Stimulated activated CD8-positive, alpha-beta memory T cell treated with anti-CD3 and anti-CD28 coated beads, Interleukin-4, amount 100 ng/mL, for 48 hours (primary cell): ENCODE results near the gene ANTKMT.

Experiments
- DNase-seq: peaks from one replicate; pipeline ENCODE4 v3.0.0-alpha.2; 2020

The ANTKMT gene, protein sequence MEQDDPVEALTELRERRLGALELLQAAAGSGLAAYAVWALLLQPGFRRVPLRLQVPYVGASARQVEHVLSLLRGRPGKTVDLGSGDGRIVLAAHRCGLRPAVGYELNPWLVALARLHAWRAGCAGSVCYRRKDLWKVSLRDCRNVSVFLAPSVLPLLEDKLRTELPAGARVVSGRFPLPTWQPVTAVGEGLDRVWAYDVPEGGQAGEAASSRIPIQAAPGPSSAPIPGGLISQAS

GRCh38 chr16:720990-721764 lies at the start of gene ANTKMT:
ANTKMT (plus strand) TSS chr16:721146; CDS start chr16:721275, 129 bp downstream.
- peak; percentile 87 for DNase-seq

DNA sequence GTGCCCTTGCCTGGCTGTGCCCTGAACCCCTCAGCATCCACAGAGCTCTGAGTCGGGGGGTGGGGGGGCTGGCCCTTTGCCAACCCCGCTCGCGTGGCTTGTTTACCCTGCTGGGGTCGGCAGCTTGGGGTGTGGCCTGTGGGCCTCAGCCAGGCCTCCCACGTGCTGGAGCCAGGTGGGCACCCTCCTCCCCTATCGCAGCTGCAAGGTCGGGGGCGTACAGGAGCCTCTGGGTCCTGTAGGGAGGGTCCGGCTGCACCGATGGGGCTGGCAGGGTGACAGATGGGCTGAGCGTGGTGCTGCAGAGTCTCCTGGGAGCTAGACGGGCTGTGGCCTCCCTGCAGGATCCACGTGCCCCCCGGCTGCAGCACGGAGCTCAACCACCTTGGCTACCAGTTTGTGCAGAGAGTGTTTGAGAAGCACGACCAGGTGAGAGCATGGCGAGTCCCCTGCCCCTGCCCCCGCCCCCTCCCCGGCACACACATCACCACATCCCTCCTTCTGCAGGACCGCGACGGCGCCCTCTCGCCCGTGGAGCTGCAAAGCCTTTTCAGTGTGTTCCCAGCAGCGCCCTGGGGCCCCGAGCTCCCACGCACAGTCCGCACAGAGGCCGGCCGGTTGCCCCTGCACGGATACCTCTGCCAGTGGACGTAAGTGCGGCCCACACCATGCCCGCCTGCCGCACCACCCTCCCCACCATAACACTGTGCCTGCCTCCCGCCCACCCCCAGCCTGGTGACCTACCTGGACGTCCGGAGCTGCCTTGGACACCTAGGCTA lies 49.4 kb upstream of the ANTKMT start:
- DNase-seq, result no peak

GRCh38 chr16:672371-672770 lies 48.6 kb upstream of the ANTKMT start:
- no peak for DNase-seq

DNA sequence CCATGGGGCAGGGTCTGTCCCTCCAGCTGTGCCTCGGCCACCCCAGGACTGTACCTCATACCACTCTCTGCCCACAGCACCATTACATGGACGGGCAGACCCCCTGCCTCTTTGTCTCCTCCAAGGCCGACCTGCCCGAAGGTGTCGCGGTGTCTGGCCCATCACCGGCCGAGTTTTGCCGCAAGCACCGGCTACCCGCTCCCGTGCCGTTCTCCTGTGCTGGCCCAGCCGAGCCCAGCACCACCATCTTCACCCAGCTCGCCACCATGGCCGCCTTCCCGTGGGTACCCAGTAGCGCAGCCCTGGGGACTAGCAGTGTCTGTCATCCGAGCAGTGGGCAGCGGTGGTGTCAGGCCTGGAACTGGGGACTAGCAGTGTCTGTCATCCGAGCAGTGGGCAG lies 48.1 kb upstream of the ANTKMT start:
- DNase-seq, result no peak

DNA sequence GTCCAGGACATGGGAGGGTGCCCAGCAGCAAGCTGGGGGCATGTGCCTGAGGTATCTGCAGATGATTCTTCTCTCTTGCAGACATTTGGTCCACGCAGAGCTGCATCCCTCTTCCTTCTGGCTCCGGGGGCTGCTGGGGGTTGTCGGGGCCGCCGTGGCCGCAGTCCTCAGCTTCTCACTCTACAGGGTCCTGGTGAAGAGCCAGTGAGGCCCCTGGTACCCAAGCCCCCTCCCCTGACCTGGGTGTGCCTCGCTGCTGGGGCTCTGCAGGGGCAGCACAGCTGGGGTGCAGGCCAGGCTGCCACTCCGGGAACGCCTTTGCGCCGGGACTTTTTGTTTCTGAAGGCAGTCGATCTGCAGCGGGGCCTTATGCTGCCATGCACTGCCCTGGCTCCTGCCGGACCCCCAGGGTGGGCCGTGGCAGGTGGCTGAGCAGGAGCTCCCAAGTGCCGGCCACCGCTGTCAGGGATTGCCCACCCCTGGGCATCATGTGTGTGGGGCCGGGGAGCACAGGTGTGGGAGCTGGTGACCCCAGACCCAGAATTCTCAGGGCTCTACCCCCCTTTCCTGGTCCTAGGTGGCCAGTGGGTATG lies 47.5 kb upstream of the ANTKMT start:
- DNase-seq, result no peak

DNA sequence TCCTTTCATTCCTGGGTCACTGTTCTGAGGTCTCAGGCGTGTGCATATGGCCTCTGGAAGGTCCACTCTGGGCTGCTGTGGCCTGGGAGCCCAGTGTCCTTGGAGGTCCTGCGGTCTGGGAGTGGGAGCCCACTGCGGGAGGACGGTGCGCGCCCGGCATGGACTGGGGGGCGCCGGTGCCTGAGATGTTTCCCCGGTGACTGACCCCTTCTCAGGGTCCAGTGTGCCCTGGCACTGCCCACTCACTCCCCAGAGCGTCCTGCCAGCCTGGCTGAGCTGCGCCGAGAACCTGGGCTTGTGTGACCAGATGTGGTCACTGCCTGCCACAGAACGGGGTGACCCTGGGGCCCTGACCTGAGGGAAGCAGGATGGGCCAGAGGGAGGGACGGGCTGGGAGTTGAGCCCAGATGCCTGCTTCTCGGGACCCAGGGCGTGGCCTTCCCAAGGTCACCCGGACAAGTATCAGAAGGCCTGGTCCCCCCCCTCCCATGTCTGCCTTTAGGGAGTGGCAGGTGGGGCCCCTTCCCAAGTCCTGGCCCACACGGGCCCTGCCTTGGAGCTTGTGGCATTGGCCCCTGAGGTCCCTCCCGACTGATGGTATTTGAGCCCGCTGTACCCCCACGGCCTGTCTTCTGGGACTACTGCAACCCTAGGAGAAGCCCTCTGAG lies 46.6 kb upstream of the ANTKMT start:
- no peak for DNase-seq

GRCh38 chr16:674968-675883 lies 45.7 kb upstream of the ANTKMT start, which contains the start of gene RHBDL1:
RHBDL1 (plus strand) TSS chr16:675671; CDS start chr16:675791, 120 bp downstream.
- DNase-seq, result no peak

DNA sequence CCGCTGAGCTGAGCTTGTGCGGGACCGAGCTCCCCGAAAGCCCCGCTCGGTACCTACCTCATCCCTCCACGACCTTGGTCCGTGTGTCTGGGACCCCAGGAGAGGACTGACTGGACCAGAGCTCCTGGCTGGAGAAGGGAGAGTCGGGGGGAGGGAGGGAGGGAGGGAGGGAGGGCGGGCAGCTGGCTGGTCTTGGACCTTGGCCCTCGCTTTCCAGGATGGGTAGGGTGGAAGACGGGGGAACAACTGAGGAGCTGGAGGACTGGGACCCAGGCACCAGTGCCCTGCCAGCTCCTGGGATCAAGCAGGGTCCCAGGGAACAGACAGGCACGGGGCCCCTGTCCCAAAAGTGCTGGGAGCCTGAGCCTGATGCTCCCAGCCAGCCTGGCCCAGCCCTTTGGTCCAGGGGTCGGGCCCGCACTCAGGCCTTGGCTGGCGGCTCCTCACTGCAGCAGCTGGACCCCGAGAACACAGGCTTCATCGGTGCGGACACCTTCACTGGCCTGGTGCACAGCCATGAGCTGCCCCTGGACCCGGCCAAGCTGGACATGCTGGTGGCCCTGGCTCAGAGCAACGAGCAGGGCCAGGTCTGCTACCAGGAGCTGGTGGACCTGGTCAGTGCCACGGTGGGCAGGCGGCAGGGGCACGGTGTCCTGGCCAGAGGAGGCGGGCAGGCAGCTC lies 44.9 kb upstream of the ANTKMT start:
- DNase-seq, result no peak

DNA sequence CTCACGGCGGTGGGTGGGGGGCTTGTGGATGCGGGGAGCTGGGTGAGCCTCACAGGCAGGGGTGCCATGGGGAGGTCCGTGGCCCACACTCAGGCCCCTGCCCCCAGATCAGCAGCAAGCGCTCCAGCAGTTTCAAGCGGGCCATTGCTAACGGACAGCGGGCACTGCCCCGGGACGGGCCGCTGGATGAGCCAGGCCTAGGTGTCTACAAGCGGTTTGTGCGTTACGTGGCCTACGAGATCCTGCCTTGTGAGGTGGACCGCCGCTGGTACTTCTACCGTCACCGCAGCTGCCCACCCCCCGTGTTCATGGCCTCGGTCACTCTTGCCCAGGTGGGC lies 44.4 kb upstream of the ANTKMT start:
- no peak for DNase-seq

DNA sequence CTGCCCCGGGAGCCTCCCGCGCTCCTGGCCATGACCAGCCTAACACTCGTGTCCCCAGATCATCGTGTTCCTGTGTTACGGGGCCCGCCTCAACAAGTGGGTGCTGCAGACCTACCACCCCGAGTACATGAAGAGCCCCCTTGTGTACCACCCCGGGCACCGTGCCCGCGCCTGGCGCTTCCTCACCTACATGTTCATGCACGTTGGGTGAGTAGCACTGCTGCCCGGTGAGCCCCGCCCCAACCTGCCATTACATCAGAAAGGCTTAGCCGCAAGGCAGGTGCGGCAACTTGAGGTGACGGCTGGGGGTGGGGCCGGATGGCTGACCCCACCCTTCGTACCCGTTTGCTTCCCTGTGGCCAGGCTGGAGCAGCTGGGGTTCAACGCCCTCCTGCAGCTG lies 44.0 kb upstream of the ANTKMT start:
- no peak for DNase-seq

DNA sequence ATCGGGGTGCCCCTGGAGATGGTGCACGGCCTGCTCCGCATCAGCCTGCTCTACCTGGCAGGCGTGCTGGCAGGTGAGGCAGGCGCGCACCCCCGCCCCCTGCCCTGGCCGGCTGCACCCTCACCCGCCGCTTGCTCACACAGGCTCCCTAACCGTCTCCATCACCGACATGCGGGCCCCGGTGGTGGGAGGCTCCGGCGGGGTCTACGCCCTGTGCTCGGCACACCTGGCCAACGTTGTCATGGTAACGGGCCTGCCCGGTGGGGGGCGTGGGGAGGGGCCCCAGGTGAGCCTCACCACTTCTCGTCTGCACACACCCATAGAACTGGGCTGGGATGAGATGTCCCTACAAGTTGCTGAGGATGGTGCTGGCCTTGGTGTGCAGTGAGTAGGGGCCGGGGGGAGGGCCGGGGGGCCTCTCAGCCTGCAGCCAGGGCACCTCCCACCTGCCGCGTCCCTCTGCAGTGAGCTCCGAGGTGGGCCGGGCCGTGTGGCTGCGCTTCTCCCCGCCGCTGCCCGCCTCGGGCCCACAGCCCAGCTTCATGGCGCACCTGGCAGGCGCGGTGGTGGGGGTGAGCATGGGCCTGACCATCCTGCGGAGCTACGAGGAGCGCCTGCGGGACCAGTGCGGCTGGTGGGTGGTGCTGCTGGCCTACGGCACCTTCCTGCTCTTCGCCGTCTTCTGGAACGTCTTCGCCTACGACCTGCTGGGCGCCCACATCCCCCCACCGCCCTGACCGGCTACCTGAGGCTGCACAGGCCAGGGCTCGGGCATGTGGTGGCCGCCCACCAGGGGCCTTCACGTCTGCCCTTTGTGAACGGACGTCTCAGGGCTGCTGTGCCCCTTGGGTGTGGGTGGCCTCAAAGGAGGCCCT lies 43.4 kb upstream of the ANTKMT start:
- no peak for DNase-seq

GRCh38 chr16:678209-678857 lies 42.6 kb upstream of the ANTKMT start:
- DNase-seq, result no peak

GRCh38 chr16:678858-679813 lies 41.8 kb upstream of the ANTKMT start:
- peak; percentile 78 for DNase-seq

- DNase-seq, result peak; percentile 94
Measured at GRCh38 chr16:679814-680624, 40.9 kb upstream of the ANTKMT start, which contains the start of gene STUB1. STUB1 (plus strand) TSS chr16:680410; CDS start chr16:680526, 116 bp downstream.

GRCh38 chr16:680625-680945 lies 40.4 kb upstream of the ANTKMT start:
- no peak for DNase-seq

DNA sequence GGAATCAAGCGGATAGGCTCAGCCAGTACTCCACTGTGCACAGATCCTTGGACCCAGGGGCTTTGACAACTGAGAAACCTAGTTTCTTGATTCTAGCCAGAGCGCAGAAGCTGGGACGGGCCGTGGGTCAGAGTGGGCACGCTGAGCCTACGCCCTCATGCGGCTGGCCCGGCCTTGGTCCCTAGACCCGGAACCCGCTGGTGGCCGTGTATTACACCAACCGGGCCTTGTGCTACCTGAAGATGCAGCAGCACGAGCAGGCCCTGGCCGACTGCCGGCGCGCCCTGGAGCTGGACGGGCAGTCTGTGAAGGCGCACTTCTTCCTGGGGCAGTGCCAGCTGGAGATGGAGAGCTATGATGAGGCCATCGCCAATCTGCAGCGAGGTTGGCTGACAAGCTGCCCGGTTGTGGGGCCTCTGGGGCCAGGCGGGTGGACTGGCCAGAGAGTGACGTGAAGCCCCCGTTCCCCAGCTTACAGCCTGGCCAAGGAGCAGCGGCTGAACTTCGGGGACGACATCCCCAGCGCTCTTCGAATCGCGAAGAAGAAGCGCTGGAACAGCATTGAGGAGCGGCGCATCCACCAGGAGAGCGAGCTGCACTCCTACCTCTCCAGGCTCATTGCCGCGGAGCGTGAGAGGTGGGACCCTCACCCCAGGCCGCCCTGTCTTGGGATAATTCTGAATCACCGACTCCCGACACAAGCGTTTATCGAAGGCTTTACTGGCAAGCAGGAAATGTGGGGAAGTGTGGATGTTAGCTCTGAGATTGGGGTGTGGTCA lies 39.8 kb upstream of the ANTKMT start:
- DNase-seq, result peak; percentile 47
